Measurements from ENCODE around the gene AARS2. TPM values are rescaled to one million over a fixed set of nuclear protein-coding genes. Genes with fewer than 3 reads are reported as not detected.

Gene AARS2
- total RNA-seq, 2 experiments from 2014 or later = 19.4 to 20.5 TPM

GRCh38 chr6:44298864-44299263, 14.3 kb downstream of the AARS2 start:
- no peak for DNase-seq
- ChIA-PET POLR2A (interaction anchor here (1.1 kb wide), 2 partner anchors 51 to 122 kb away, joined by 4 to 6 read pairs; no protein-coding TSS in a partner anchor), CTCF (interaction anchor here (1.4 to 2.3 kb wide), 3 partner anchors 10 to 30 kb away, joined by 3 to 9 read pairs (median 7); partner anchors contain the start of gene AARS2)
- Mint-ChIP-seq H3K4me3 (no peak overlapping the region), H3K27ac (no peak overlapping the region), H3K27me3 (ENCODE audit: low read depth) (peaks cover 34% of the 10 kb centered on the region), H3K9me3 (ENCODE audit: insufficient read depth) (no peaks in the 10 kb centered on the region), H3K36me3 (ENCODE audit: low read depth) (peaks cover 29% of the 10 kb centered on the region), H3K4me1 (ENCODE audit: low read depth) (peaks cover 6% of the 10 kb centered on the region)
- ATAC-seq = no peak

DNA sequence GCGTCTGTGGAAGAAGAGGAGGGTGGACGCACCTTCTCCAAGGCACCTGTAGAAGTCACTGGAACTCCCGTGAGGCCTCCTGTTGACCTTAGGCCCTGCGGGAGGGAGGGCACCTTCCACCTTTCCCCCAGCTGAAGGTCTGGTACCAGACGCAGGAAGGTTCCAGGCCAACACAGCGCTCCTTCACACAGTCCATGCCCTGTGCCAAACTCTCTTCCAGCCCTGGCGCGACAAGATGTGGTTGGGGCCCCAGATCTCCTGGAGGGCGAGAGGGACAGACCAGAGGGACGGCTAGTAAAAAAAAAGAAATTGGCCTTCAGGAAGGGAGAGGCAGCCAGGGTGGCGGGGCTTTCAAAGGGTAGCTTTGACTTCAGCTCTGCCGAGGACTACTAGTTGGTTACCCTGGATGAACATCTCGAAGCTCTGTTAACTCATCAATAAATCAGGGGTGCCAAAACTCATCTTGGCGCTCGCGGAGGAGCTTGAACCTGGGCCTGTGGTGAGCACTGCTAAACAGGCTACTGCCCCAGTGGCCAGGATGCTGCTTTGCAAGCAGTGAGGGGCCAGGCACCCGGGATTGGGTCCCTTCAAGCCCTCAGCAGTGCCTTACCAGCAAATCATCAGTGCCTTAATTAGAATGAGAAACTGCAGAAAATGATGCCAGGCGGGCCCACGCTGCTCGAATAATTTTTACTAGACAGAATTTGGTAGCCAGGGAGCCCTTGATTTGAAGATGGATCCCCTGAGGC, 14.9 kb downstream of the AARS2 start:
- Mint-ChIP-seq H3K36me3 (ENCODE audit: low read depth) (peaks cover 24% of the 10 kb centered on the region), H3K27ac (no peak overlapping the region), H3K27me3 (ENCODE audit: low read depth) (peaks cover 38% of the 10 kb centered on the region), H3K4me1 (ENCODE audit: low read depth) (peaks cover 6% of the 10 kb centered on the region), H3K9me3 (ENCODE audit: insufficient read depth) (no peaks in the 10 kb centered on the region), H3K4me3 (peak overlapping the region; percentile 38)
- DNase-seq = no peak
- ATAC-seq = peak; percentile 13
- ChIA-PET POLR2A (interaction anchor here (1.1 kb wide), 2 partner anchors 51 to 122 kb away, joined by 4 to 6 read pairs; no protein-coding TSS in a partner anchor), CTCF (interaction anchor here (1.4 to 2.3 kb wide), 3 partner anchors 11 to 29 kb away, joined by 3 to 9 read pairs (median 7); partner anchors contain the start of gene AARS2)

DNA sequence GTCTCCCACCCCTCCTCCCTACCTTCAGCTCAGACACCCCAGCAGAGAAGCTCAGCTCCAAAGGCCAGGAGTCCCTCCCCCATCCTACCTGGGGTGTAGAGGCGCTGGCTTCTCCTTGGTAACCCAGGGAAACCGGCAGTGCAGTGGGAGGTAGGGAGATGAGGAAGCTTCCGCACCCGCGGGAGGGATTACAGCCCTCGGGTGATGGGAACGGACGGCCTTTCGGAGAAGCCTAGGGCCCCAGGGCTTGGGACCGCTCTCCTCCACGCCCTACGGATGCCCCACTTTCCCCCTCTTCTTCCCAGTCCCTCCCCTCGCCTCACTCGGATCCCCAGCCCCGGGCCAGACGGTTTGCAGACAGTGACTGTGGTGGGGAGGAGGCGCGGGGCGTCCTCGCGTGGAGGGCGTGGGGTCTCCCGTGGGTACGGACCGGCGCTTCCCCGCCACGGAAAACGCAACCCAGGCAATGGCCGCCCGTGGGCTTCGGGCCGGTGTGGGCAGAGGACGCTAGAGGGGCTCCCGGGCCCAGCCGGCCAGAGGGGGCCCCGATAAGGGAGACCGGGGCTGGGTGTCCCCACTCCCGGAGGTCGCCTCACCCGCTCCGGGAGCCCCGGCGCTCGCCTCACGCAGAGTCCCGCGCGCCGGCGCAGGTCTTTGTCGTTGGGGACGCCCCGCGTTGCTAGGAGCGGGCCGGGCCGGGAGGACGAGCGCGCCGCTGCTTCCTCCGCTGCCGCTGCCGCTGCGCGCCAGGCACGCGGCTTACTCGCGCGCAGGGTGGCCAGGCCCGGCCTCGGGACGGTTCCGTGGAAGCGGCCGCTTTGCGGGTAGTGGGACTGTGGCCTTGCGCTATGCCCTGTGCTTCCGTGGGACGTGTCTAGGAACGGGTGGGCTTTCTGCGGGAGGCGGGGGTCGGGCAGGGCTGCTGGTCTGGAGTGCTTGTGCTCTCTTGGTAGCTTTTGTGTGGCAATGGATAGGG, 15.8 kb downstream of the AARS2 start:
- ATAC-seq (peak; percentile 84), DNase-seq (peak; percentile 56)
- Mint-ChIP-seq H3K36me3 (ENCODE audit: low read depth) (peaks cover 21% of the 10 kb centered on the region), H3K4me1 (ENCODE audit: low read depth) (peaks cover 6% of the 10 kb centered on the region), H3K27me3 (ENCODE audit: low read depth) (peaks cover 41% of the 10 kb centered on the region), H3K27ac (no peak overlapping the region), H3K9me3 (ENCODE audit: insufficient read depth) (no peaks in the 10 kb centered on the region), H3K4me3 (peak overlapping the region; percentile 38)
- ChIA-PET POLR2A (interaction anchor here (1.1 to 1.9 kb wide), 2 partner anchors 15 to 50 kb away, joined by 5 to 6 read pairs; partner anchors contain the start of gene AARS2), CTCF (interaction anchor here (1.4 to 3.2 kb wide), 8 partner anchors 8 to 125 kb away, joined by 3 to 22 read pairs (median 6); partner anchors contain the start of gene AARS2)

- H3K4me3 Mint-ChIP-seq = no peak overlapping the region
- H3K27me3 Mint-ChIP-seq (ENCODE audit: low read depth) = peaks cover 54% of the 10 kb centered on the region
- ATAC-seq (no peak), DNase-seq (no peak)
- POLR2A ChIA-PET = interaction anchor here (1.0 to 1.9 kb wide), 3 partner anchors 11 to 30 kb away, joined by 3 to 5 read pairs (median 5); partner anchors contain the start of gene AARS2
- CTCF ChIA-PET = interaction anchor here (0.8 to 3.2 kb wide), 5 partner anchors 10 to 123 kb away, joined by 3 to 22 read pairs (median 4); partner anchors contain the start of gene AARS2
- H3K27ac Mint-ChIP-seq = no peak overlapping the region
- H3K9me3 Mint-ChIP-seq (ENCODE audit: insufficient read depth) = no peaks in the 10 kb centered on the region
- H3K4me1 Mint-ChIP-seq (ENCODE audit: low read depth) = peaks cover 6% of the 10 kb centered on the region
- H3K36me3 Mint-ChIP-seq (ENCODE audit: low read depth) = peaks cover 6% of the 10 kb centered on the region
These were observed 18.0 kb downstream of the AARS2 start for GRCh38 chr6:44294832-44295791.

- Mint-ChIP-seq H3K27ac (no peak overlapping the region), H3K4me3 (no peak overlapping the region), H3K36me3 (ENCODE audit: low read depth) (no peaks in the 10 kb centered on the region), H3K27me3 (ENCODE audit: low read depth) (peaks cover 58% of the 10 kb centered on the region), H3K4me1 (ENCODE audit: low read depth) (peaks cover 2% of the 10 kb centered on the region), H3K9me3 (ENCODE audit: insufficient read depth) (no peaks in the 10 kb centered on the region)
- ATAC-seq (no peak), DNase-seq (no peak)
- POLR2A ChIA-PET = interaction anchor here (0.9 kb wide), 2 partner anchors 11 to 13 kb away, joined by 3 read pairs; no protein-coding TSS in a partner anchor
- CTCF ChIA-PET = interaction anchor here (0.6 to 1.7 kb wide), 3 partner anchors 12 to 20 kb away, joined by 3 to 6 read pairs (median 5); partner anchors contain the start of gene AARS2
These were observed 20.3 kb downstream of the AARS2 start for GRCh38 chr6:44292661-44293365.

DNA sequence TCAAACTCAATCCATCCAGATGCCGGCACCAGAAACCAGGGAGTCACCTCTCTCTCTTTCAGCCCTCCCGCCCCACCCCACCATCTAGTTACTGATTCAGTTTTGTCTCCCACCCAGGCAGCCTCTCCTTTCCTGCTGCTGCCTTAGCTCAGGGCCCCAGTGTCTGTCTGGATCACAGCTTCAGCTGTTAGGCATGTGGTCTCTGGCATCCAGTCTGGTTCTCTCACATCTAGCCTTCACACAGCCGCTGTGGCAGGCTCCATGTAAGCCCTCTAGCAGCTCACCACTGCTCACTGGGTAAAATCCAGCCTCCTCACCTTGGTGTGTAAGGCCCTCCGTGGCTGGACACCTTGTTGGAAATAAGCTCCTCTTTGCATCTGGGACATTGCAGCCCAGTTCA, 21.3 kb downstream of the AARS2 start:
- Mint-ChIP-seq H3K27me3 (ENCODE audit: low read depth) (peaks cover 59% of the 10 kb centered on the region), H3K27ac (no peak overlapping the region), H3K9me3 (ENCODE audit: insufficient read depth) (no peaks in the 10 kb centered on the region), H3K36me3 (ENCODE audit: low read depth) (no peaks in the 10 kb centered on the region), H3K4me3 (no peak overlapping the region), H3K4me1 (ENCODE audit: low read depth) (no peaks in the 10 kb centered on the region)
- ChIA-PET POLR2A (interaction anchor here (0.7 to 0.9 kb wide), 3 partner anchors 9 to 14 kb away, joined by 3 to 4 read pairs (median 3); no protein-coding TSS in a partner anchor), CTCF (interaction anchor here (0.9 to 1.7 kb wide), 3 partner anchors 13 to 23 kb away, joined by 4 to 6 read pairs (median 5); partner anchors contain the start of gene AARS2)
- DNase-seq = no peak
- no peak for ATAC-seq

DNA sequence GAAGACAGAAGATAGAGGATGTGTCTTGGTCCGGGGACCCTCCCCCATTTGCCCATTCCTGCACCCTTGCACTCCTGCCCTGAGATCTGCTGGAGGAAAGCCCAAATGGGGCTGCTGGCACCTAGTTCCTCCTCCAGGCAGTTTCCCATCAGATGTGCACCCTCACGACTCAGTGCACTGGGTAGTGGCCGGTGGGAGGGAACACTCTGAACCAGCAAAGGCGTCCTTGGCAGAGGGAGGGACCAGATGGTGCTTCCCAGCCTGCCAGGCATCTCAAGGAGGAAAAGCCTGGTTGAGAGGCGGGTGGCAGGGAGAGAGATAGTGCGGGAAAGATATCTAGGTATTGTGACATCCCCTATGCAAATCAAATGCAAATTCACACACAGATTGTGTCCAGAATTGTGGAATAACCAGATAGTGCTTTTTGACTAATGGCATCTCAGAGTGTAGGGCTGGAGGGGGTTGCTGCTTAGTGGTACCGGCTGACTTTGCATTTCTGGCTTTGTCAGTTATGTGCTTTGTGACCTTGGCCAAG, 23.4 kb downstream of the AARS2 start:
- no peak overlapping the region for H3K27ac Mint-ChIP-seq
- ATAC-seq (no peak), DNase-seq (no peak)
- no peaks in the 10 kb centered on the region for H3K9me3 Mint-ChIP-seq (ENCODE audit: insufficient read depth)
- ChIA-PET POLR2A (no interaction called here), CTCF (interaction anchor here (2.6 kb wide), 1 partner anchor 15 kb away, joined by 11 read pairs; no protein-coding TSS in a partner anchor)
- no peaks in the 10 kb centered on the region for H3K4me1 Mint-ChIP-seq (ENCODE audit: low read depth)
- H3K4me3 Mint-ChIP-seq = no peak overlapping the region
- no peaks in the 10 kb centered on the region for H3K36me3 Mint-ChIP-seq (ENCODE audit: low read depth)
- peaks cover 46% of the 10 kb centered on the region for H3K27me3 Mint-ChIP-seq (ENCODE audit: low read depth)

- no peaks in the 10 kb centered on the region for H3K4me1 Mint-ChIP-seq (ENCODE audit: low read depth)
- POLR2A ChIA-PET = no interaction called here
- CTCF ChIA-PET = no interaction called here
- no peak overlapping the region for H3K27ac Mint-ChIP-seq
- no peaks in the 10 kb centered on the region for H3K9me3 Mint-ChIP-seq (ENCODE audit: insufficient read depth)
- no peaks in the 10 kb centered on the region for H3K36me3 Mint-ChIP-seq (ENCODE audit: low read depth)
- H3K4me3 Mint-ChIP-seq = no peak overlapping the region
- no peak for ATAC-seq
- H3K27me3 Mint-ChIP-seq (ENCODE audit: low read depth) = peaks cover 37% of the 10 kb centered on the region
- no peak for DNase-seq
These were observed 26.4 kb downstream of the AARS2 start for GRCh38 chr6:44286747-44287146.

DNA sequence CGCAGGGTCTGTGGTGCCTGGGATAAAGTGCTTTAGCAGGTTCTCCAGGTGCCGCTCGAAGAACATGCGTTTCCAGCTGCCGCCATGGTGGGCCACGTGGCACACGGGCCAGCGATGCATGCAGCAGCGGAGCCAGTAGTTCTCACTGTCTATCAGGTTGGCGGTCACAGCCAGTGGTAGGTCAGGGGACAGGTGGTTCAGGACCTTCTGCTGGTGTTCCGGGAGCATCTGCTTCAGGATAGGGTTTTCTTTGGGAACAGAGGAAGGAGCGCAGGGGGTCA, 26.9 kb downstream of the AARS2 start:
- Mint-ChIP-seq H3K4me1 (ENCODE audit: low read depth) (no peaks in the 10 kb centered on the region), H3K9me3 (ENCODE audit: insufficient read depth) (no peaks in the 10 kb centered on the region), H3K36me3 (ENCODE audit: low read depth) (no peaks in the 10 kb centered on the region), H3K4me3 (no peak overlapping the region), H3K27me3 (ENCODE audit: low read depth) (peaks cover 33% of the 10 kb centered on the region), H3K27ac (no peak overlapping the region)
- DNase-seq (no peak), ATAC-seq (no peak)
- ChIA-PET POLR2A (no interaction called here), CTCF (no interaction called here)

GRCh38 chr6:44285552-44286284, 27.4 kb downstream of the AARS2 start:
- H3K9me3 Mint-ChIP-seq (ENCODE audit: insufficient read depth) = no peaks in the 10 kb centered on the region
- no peaks in the 10 kb centered on the region for H3K4me1 Mint-ChIP-seq (ENCODE audit: low read depth)
- no peaks in the 10 kb centered on the region for H3K36me3 Mint-ChIP-seq (ENCODE audit: low read depth)
- peak; percentile 35 for DNase-seq
- peaks cover 33% of the 10 kb centered on the region for H3K27me3 Mint-ChIP-seq (ENCODE audit: low read depth)
- no peak for ATAC-seq
- ChIA-PET CTCF (no interaction called here), POLR2A (no interaction called here)
- H3K27ac Mint-ChIP-seq = no peak overlapping the region
- no peak overlapping the region for H3K4me3 Mint-ChIP-seq

All from activated CD8-positive, alpha-beta T cell treated with anti-CD3 and anti-CD28 coated beads, Interleukin-2, amount 10 ng/mL, durations not matched to agents 7 days and 5 days (primary cell).